Measurements from ENCODE around the gene NEDD8.

DNA sequence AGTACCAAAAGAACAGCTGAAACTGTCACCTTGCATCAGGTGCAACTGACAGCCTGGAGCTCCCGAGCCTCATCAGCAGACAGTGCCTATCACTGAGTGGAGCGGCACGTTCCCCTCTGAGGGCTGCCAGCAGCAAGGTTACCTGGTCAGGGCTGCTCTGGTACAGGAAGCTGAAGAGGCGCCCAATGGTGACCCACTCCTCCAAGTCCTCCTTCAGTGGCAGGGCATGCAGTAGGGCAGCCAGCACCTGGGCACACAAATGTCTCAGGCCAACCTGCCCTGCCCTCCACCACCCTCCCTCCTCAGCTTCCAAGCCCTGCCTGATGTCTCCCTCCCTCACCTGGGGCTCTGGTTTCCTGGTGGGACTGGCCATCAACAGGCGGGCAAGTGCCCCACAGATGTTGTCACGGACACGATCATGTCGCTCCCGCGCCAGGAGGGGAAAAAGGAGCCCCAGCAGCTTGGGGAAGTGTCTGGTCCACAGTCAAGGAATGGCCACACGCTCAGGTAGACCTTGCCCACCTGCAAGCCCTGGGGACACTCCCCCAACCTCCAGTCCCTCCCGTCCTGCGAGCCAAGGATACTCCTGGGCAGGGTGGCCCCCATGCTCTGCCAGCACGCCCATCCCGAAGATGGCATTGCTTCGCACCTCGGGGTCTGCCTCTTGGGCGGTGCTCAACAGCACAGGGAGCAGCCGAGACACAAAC is 50.6 kb downstream of the NEDD8 start:
- TF ChIP-seq CTCF (IDR thresholded peaks at IDR 0.05; ENCODE audit: insufficient read depth, low read length, poor library complexity, severe bottlenecking) (no peak), EZH2phosphoT487 (conservative IDR thresholded peaks at IDR 0.05; ENCODE audit: low read length) (no peak)

All from SU-DHL-6 (cell line).